SU-DHL-6 (cell line): ENCODE measurements around the gene CDSN.

Experiments
- EZH2phosphoT487 ChIP-seq: fragments of 200-600 bp; sonication (generic), shearing (Covaris generic); conservative IDR thresholded peaks from 2 replicates; pipeline ENCODE4 v1.6.1; 2018; ENCODE audit warnings: mild to moderate bottlenecking, antibody characterized with exemption, low read length, moderate library complexity, mixed read lengths
- TF ChIP-seq, protein P1 (sequence below): fragments of 200-600 bp; sonication (generic); IDR thresholded peaks from one replicate; pipeline ENCODE4 v1.5.1; 2017; ENCODE audit warnings: antibody characterized with exemption, mild to moderate bottlenecking, low read length, moderate library complexity; ENCODE audit not compliant: insufficient read depth, poor library complexity, severe bottlenecking

DNA sequence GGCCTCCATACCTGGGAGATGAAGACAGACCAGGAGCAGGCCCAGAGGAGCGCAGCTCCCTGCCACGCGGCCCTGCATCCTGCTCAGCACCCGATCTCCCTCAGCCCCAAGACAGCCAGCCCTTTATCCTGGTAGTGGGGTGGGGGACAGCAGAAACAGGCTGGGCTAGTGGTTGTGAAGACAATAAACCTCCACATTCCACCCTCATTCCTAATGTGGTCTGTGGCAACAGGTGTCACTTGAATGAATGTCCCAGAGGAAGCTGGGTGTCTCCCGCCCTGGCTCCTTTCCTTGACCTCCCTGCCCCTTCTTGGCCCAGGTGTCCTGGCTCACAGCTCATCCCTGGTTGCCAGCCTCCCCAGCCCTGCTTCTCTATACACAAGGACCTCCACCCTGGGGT lies 7.8 kb downstream of the CDSN start, which contains the start of gene C6orf15:
- TF ChIP-seq, protein P1, sequence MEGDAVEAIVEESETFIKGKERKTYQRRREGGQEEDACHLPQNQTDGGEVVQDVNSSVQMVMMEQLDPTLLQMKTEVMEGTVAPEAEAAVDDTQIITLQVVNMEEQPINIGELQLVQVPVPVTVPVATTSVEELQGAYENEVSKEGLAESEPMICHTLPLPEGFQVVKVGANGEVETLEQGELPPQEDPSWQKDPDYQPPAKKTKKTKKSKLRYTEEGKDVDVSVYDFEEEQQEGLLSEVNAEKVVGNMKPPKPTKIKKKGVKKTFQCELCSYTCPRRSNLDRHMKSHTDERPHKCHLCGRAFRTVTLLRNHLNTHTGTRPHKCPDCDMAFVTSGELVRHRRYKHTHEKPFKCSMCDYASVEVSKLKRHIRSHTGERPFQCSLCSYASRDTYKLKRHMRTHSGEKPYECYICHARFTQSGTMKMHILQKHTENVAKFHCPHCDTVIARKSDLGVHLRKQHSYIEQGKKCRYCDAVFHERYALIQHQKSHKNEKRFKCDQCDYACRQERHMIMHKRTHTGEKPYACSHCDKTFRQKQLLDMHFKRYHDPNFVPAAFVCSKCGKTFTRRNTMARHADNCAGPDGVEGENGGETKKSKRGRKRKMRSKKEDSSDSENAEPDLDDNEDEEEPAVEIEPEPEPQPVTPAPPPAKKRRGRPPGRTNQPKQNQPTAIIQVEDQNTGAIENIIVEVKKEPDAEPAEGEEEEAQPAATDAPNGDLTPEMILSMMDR = no peak
- no peak for TF ChIP-seq EZH2phosphoT487
